Transverse colon (tissue), 4 donors: ENCODE results near the gene NT5DC3.

Experiments
- POLR2A ChIP-seq: fragments of 450-650 bp; IDR thresholded peaks from one replicate; pipeline ENCODE4 v1.6.1; 2016; ENCODE audit warnings: antibody characterized with exemption, mild to moderate bottlenecking, moderate library complexity
- POLR2AphosphoS5 ChIP-seq, 3 donors: sonication (generic); formaldehyde crosslinking; IDR thresholded peaks; one replicate each; pipeline ENCODE4 v1.6.1; 2016; ENCODE audit warnings: antibody characterized with exemption in 3 of 3
- TF ChIP-seq, protein P1 (sequence below), 5 experiments: fragments of 200-600 bp in 3 of 5; fragments of 450-650 bp in 2 of 5; sonication (generic) in 3 of 5; IDR thresholded peaks; 1 replicate in 2 of 5; 2 replicates in 3 of 5; pipeline ENCODE4 v1.5.1; 2016 to 2017; ENCODE audit warnings: antibody characterized with exemption in 5 of 5, inconsistent platforms in 3 of 5, mild to moderate bottlenecking in 2 of 5, moderate library complexity in 1 of 5

DNA sequence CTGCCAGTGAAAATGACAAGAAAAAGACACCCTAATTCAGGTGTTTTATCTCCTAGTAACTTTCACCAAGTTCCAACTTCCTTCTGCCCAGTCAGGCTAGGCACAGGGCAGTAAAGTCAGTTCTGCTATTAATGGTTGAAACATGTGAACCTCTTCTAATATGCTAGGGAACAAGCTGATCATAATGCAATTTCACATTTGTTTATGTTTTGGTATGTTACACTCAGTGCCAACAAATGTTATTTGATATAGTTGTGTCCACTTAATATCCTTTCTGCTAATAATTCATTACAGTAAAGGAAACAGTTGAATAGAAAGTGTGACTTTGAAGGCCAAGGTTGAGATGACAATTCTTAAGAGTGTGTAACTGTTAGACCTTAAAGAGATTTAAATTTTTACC is 17.2 kb downstream of the NT5DC3 start:
- TF ChIP-seq, protein P1, sequence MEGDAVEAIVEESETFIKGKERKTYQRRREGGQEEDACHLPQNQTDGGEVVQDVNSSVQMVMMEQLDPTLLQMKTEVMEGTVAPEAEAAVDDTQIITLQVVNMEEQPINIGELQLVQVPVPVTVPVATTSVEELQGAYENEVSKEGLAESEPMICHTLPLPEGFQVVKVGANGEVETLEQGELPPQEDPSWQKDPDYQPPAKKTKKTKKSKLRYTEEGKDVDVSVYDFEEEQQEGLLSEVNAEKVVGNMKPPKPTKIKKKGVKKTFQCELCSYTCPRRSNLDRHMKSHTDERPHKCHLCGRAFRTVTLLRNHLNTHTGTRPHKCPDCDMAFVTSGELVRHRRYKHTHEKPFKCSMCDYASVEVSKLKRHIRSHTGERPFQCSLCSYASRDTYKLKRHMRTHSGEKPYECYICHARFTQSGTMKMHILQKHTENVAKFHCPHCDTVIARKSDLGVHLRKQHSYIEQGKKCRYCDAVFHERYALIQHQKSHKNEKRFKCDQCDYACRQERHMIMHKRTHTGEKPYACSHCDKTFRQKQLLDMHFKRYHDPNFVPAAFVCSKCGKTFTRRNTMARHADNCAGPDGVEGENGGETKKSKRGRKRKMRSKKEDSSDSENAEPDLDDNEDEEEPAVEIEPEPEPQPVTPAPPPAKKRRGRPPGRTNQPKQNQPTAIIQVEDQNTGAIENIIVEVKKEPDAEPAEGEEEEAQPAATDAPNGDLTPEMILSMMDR (IDR thresholded peaks at IDR 0.05): no peak
- TF ChIP-seq POLR2A (no peak), POLR2AphosphoS5 (IDR thresholded peaks at IDR 0.05) (no peak)
